Transverse colon (tissue), 4 donors: ENCODE data around the gene NHS.

Source experiments
- POLR2AphosphoS5 ChIP-seq, 3 donors: sonication (generic); formaldehyde crosslinking; IDR thresholded peaks; one replicate each; pipeline ENCODE4 v1.6.1; 2016; ENCODE audit warnings: antibody characterized with exemption in 3 of 3
- TF ChIP-seq, protein P1 (sequence below), 5 experiments: fragments of 200-600 bp in 3 of 5; fragments of 450-650 bp in 2 of 5; sonication (generic) in 3 of 5; IDR thresholded peaks; 1 replicate in 2 of 5; 2 replicates in 3 of 5; pipeline ENCODE4 v1.5.1; 2016 to 2017; ENCODE audit warnings: antibody characterized with exemption in 5 of 5, inconsistent platforms in 3 of 5, mild to moderate bottlenecking in 2 of 5, moderate library complexity in 1 of 5

DNA sequence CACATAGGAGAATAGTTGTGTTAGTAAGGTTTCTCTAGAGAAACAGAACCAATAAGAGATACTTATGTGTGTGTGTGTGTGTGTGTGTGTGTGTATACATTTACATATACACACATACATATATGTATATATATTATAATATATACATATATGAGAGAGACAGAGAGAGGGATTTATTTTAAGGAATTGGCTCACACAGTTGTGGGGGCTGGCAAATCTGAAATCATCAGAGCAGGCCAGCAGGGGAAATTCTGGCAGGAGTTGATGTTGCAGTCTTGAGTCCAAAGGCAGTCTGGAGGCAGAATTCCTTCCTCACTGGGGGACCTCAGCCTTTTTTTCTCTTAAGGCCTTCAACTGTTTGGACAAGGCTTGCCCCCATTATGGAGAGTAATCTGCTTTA is 38.6 kb upstream of the NHS start:
- TF ChIP-seq, protein P1, sequence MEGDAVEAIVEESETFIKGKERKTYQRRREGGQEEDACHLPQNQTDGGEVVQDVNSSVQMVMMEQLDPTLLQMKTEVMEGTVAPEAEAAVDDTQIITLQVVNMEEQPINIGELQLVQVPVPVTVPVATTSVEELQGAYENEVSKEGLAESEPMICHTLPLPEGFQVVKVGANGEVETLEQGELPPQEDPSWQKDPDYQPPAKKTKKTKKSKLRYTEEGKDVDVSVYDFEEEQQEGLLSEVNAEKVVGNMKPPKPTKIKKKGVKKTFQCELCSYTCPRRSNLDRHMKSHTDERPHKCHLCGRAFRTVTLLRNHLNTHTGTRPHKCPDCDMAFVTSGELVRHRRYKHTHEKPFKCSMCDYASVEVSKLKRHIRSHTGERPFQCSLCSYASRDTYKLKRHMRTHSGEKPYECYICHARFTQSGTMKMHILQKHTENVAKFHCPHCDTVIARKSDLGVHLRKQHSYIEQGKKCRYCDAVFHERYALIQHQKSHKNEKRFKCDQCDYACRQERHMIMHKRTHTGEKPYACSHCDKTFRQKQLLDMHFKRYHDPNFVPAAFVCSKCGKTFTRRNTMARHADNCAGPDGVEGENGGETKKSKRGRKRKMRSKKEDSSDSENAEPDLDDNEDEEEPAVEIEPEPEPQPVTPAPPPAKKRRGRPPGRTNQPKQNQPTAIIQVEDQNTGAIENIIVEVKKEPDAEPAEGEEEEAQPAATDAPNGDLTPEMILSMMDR (IDR thresholded peaks at IDR 0.05): no peak
- no peak for TF ChIP-seq POLR2AphosphoS5 (IDR thresholded peaks at IDR 0.05)
